ENCODE measurements around the gene RCCD1.
"Not testable (repeated sequence)": the region's sequence is repeated elsewhere in the genome, so short reads cannot be mapped to it uniquely, and the experiment has no call there.

- TF ChIP-seq POLR2A, CTCF (IDR thresholded peaks at IDR 0.05): not testable (repeated sequence)
Measured at GRCh38 chr15:90909449-90909848, 45.2 kb upstream of the RCCD1 start.

Data from suprapubic skin (tissue), 3 donors.